Astrocyte (in vitro differentiated cells and primary cell): ENCODE results near the gene SUMF1. TPM values are rescaled to one million over a fixed set of nuclear protein-coding genes. Genes with fewer than 3 reads are reported as not detected.

Experiments used
- DNase-seq: peaks from one replicate; pipeline ENCODE4 v3.0.0-alpha.2; 2010; ENCODE audit warnings: low read depth
- FAIRE-seq: peaks from 2 replicates; lab custom pipeline; 2011; peaks lifted over from hg19 to GRCh38; lab: Jason Lieb, UNC
- H2AFZ ChIP-seq: 2 replicates; pipeline ENCODE4 v1.6.0; 2012; ENCODE audit warnings: low read depth, low read length, inconsistent platforms
- H3K27ac ChIP-seq: 2 replicates; pipeline ENCODE4 v1.5.1; 2011; ENCODE audit warnings: low read depth, low read length, inconsistent platforms
- H3K27me3 ChIP-seq: 2 replicates; pipeline ENCODE4 v1.6.0; 2011; ENCODE audit warnings: low read length, inconsistent platforms; ENCODE audit not compliant: insufficient read depth
- H3K36me3 ChIP-seq: 2 replicates; pipeline ENCODE4 v1.5.1; 2011; ENCODE audit warnings: low read length, inconsistent platforms; ENCODE audit not compliant: insufficient read depth
- H3K4me1 ChIP-seq: 2 replicates; pipeline ENCODE4 v1.5.1; 2011; ENCODE audit warnings: low read length, inconsistent platforms; ENCODE audit not compliant: insufficient read depth
- H3K4me2 ChIP-seq: 2 replicates; pipeline ENCODE4 v1.6.0; 2012; ENCODE audit warnings: low read length, inconsistent platforms
- H3K4me3 ChIP-seq: 2 replicates; pipeline ENCODE4 v1.5.1; 2011; ENCODE audit warnings: low read depth, mild to moderate bottlenecking, low read length, inconsistent platforms; ENCODE audit not compliant: insufficient read depth
- H3K79me2 ChIP-seq: 2 replicates; pipeline ENCODE4 v1.6.0; 2012; ENCODE audit warnings: mild to moderate bottlenecking, low read length, inconsistent platforms; ENCODE audit not compliant: insufficient read depth
- H3K9ac ChIP-seq: 2 replicates; pipeline ENCODE4 v1.6.0; 2012; ENCODE audit warnings: mild to moderate bottlenecking, low read length, inconsistent platforms
- H3K9me3 ChIP-seq: 2 replicates; pipeline ENCODE4 v1.5.1; 2012; ENCODE audit warnings: low read depth, mild to moderate bottlenecking, low read length, inconsistent platforms; ENCODE audit not compliant: insufficient read depth
- H4K20me1 ChIP-seq: 2 replicates; pipeline ENCODE4 v1.6.0; 2012; ENCODE audit warnings: low read length, inconsistent platforms; ENCODE audit not compliant: insufficient read depth
- H3K27ac Mint-ChIP-seq: one replicate; pipeline ENCODE4 v1.8.0; 2021; ENCODE audit warnings: mild to moderate bottlenecking, mixed read lengths; ENCODE audit not compliant: unreplicated experiment
- H3K27me3 Mint-ChIP-seq: one replicate; pipeline ENCODE4 v1.8.0; 2021; ENCODE audit warnings: low read depth, mixed read lengths; ENCODE audit not compliant: unreplicated experiment
- H3K36me3 Mint-ChIP-seq: one replicate; pipeline ENCODE4 v1.8.0; 2021; ENCODE audit warnings: low read depth, mixed read lengths; ENCODE audit not compliant: unreplicated experiment
- H3K4me1 Mint-ChIP-seq: one replicate; pipeline ENCODE4 v1.8.0; 2021; ENCODE audit warnings: low read depth, mixed read lengths; ENCODE audit not compliant: unreplicated experiment
- H3K4me3 Mint-ChIP-seq: one replicate; pipeline ENCODE4 v1.8.0; 2021; ENCODE audit warnings: mild to moderate bottlenecking, moderate library complexity, mixed read lengths; ENCODE audit not compliant: unreplicated experiment
- H3K9me3 Mint-ChIP-seq: one replicate; pipeline ENCODE4 v1.8.0; 2021; ENCODE audit warnings: mild to moderate bottlenecking, mixed read lengths; ENCODE audit not compliant: unreplicated experiment
- CTCF ChIP-seq: IDR thresholded peaks from 2 replicates; pipeline ENCODE4 v1.5.1; 2011; ENCODE audit warnings: low read depth, mild to moderate bottlenecking, inconsistent platforms, low read length, moderate library complexity; ENCODE audit not compliant: insufficient read depth
- EZH2 ChIP-seq: IDR thresholded peaks from 2 replicates; pipeline ENCODE4 v1.6.1; 2012; ENCODE audit warnings: mild to moderate bottlenecking, low read length, inconsistent platforms; ENCODE audit not compliant: insufficient read depth
- total RNA-seq: library from RNA; stranded (reverse); gene quantifications from 2 replicates; pipeline ENCODE4 v1.2.1, GENCODE V29; 2021

Gene SUMF1
- total RNA-seq, 1 donor from 2014 or later = 17.4 TPM

GRCh38 chr3:4395448-4395847 is 71.6 kb downstream of the SUMF1 start:
- Mint-ChIP-seq H3K4me3 (no peak overlapping the region), H3K9me3 (no peaks in the 10 kb centered on the region), H3K27me3 (no peaks in the 10 kb centered on the region), H3K27ac (no peak overlapping the region), H3K4me1 (peaks cover 3% of the 10 kb centered on the region), H3K36me3 (peaks cover 1% of the 10 kb centered on the region)
- H3K27me3 ChIP-seq = no peaks in the 10 kb centered on the region
- no peaks in the 10 kb centered on the region for H4K20me1 ChIP-seq
- H3K36me3 ChIP-seq = no peaks in the 10 kb centered on the region
- no peak overlapping the region for H2AFZ ChIP-seq
- peaks cover 20% of the 10 kb centered on the region for H3K4me1 ChIP-seq
- peak overlapping the region; percentile 53 for H3K4me2 ChIP-seq
- FAIRE-seq (no peak), DNase-seq (peak; percentile 22)
- H3K9ac ChIP-seq = no peak overlapping the region
- no peaks in the 10 kb centered on the region for H3K79me2 ChIP-seq
- H3K4me3 ChIP-seq = no peak overlapping the region
- no peaks in the 10 kb centered on the region for H3K9me3 ChIP-seq
- H3K27ac ChIP-seq = no peak overlapping the region
- TF ChIP-seq CTCF = no peak

GRCh38 chr3:4394567-4394966 is 72.5 kb downstream of the SUMF1 start:
- peaks cover 1% of the 10 kb centered on the region for H3K36me3 Mint-ChIP-seq
- Histone ChIP-seq H3K27me3 (no peaks in the 10 kb centered on the region), H3K9ac (no peak overlapping the region), H3K9me3 (no peaks in the 10 kb centered on the region), H3K4me3 (no peak overlapping the region), H3K36me3 (no peaks in the 10 kb centered on the region), H2AFZ (no peak overlapping the region), H3K27ac (no peak overlapping the region), H3K4me1 (peaks cover 20% of the 10 kb centered on the region), H4K20me1 (no peaks in the 10 kb centered on the region), H3K79me2 (no peaks in the 10 kb centered on the region), H3K4me2 (peak overlapping the region; percentile 42)
- no peak for FAIRE-seq
- no peak for DNase-seq
- H3K9me3 Mint-ChIP-seq = no peaks in the 10 kb centered on the region
- TF ChIP-seq EZH2 (no peak), CTCF (no peak)
- H3K27ac Mint-ChIP-seq = no peak overlapping the region
- peaks cover 3% of the 10 kb centered on the region for H3K4me1 Mint-ChIP-seq
- no peak overlapping the region for H3K4me3 Mint-ChIP-seq
- H3K27me3 Mint-ChIP-seq = no peaks in the 10 kb centered on the region

GRCh38 chr3:4394048-4394447 is 73.0 kb downstream of the SUMF1 start:
- Histone ChIP-seq H3K9me3 (no peaks in the 10 kb centered on the region), H3K27ac (no peak overlapping the region), H3K79me2 (no peaks in the 10 kb centered on the region), H2AFZ (no peak overlapping the region), H3K9ac (no peak overlapping the region), H3K4me1 (peaks cover 20% of the 10 kb centered on the region), H4K20me1 (no peaks in the 10 kb centered on the region), H3K27me3 (no peaks in the 10 kb centered on the region), H3K36me3 (no peaks in the 10 kb centered on the region), H3K4me3 (no peak overlapping the region), H3K4me2 (peak overlapping the region; percentile 42)
- H3K9me3 Mint-ChIP-seq = no peaks in the 10 kb centered on the region
- no peak for TF ChIP-seq EZH2
- no peak for TF ChIP-seq CTCF
- FAIRE-seq = no peak
- H3K27me3 Mint-ChIP-seq = no peaks in the 10 kb centered on the region
- peaks cover 1% of the 10 kb centered on the region for H3K36me3 Mint-ChIP-seq
- no peak overlapping the region for H3K4me3 Mint-ChIP-seq
- H3K4me1 Mint-ChIP-seq = peaks cover 3% of the 10 kb centered on the region
- peak; percentile 53 for DNase-seq
- no peak overlapping the region for H3K27ac Mint-ChIP-seq
